ENCODE data around the gene BCAP31.

DNA sequence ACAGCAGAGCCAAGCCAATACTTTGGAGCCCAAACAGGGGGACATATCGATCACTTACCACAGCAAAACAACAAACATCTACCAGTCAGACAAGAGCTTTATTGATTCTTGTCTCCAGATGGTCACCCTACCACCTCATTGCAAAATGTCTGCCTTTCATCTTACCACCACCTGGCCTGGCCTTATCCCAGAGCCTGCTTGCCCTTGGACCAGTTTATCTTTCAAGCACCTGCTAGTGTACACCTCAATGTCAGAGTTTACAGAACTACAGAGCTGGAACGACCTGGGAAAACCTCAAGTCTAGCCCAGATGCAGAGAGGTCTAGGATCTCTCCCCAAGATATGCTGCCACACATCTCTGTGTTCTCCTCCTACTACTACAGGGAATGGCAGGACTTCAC, 4.5 kb downstream of the BCAP31 start:
- no peak for TF ChIP-seq EZH2 (IDR thresholded peaks at IDR 0.05; ENCODE audit: low read length, unreplicated experiment)
- TF ChIP-seq, protein P1, sequence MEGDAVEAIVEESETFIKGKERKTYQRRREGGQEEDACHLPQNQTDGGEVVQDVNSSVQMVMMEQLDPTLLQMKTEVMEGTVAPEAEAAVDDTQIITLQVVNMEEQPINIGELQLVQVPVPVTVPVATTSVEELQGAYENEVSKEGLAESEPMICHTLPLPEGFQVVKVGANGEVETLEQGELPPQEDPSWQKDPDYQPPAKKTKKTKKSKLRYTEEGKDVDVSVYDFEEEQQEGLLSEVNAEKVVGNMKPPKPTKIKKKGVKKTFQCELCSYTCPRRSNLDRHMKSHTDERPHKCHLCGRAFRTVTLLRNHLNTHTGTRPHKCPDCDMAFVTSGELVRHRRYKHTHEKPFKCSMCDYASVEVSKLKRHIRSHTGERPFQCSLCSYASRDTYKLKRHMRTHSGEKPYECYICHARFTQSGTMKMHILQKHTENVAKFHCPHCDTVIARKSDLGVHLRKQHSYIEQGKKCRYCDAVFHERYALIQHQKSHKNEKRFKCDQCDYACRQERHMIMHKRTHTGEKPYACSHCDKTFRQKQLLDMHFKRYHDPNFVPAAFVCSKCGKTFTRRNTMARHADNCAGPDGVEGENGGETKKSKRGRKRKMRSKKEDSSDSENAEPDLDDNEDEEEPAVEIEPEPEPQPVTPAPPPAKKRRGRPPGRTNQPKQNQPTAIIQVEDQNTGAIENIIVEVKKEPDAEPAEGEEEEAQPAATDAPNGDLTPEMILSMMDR (conservative IDR thresholded peaks at IDR 0.05; ENCODE audit: low read depth, low read length), result no peak
- TF ChIP-seq EZH2phosphoT487 (IDR thresholded peaks at IDR 0.05; ENCODE audit: borderline replicate concordance, low read length), result no peak

All from PC-3 (cell line).